ENCODE data around the gene SLC35A5.
"Not testable (repeated sequence)": the region's sequence is repeated elsewhere in the genome, so short reads cannot be mapped to it uniquely, and the experiment has no call there.

The SLC35A5 gene

GRCh38 chr3:112561734-112562529 is at the start of gene SLC35A5, which contains the start of gene ATG3:
TSS of gene SLC35A5 (plus strand) at chr3:112562045. CDS start at chr3:112563404, 1,359 bp downstream.
TSS of gene ATG3 (minus strand) at chr3:112561962. CDS start at chr3:112561528, 434 bp downstream.
- DNase-seq = peak; percentile 96 to 99

- DNase-seq = peak in 1 of 2 experiments; percentile 4
These were observed 49.5 kb upstream of the SLC35A5 start for GRCh38 chr3:112512320-112512719.

- DNase-seq = no peak
These were observed 47.2 kb upstream of the SLC35A5 start for GRCh38 chr3:112514527-112515128.

GRCh38 chr3:112518970-112519369 is 42.9 kb upstream of the SLC35A5 start:
- not testable (repeated sequence) for DNase-seq

GRCh38 chr3:112519424-112520001 is 42.3 kb upstream of the SLC35A5 start:
- DNase-seq = peak; percentile 10 to 79

GRCh38 chr3:112524127-112524526 is 37.7 kb upstream of the SLC35A5 start:
- DNase-seq = not testable (repeated sequence)

- DNase-seq = no peak
These were observed 31.3 kb upstream of the SLC35A5 start for GRCh38 chr3:112530573-112530972.

GRCh38 chr3:112531358-112531781 is 30.5 kb upstream of the SLC35A5 start:
- peak in 1 of 2 experiments; percentile 39 for DNase-seq

GRCh38 chr3:112539825-112540650 is 21.8 kb upstream of the SLC35A5 start:
- DNase-seq = no peak

- DNase-seq = no peak
These were observed 15.6 kb upstream of the SLC35A5 start for GRCh38 chr3:112546216-112546759.

- DNase-seq = no peak
These were observed 11.0 kb upstream of the SLC35A5 start for GRCh38 chr3:112550859-112551258.

- no peak for DNase-seq
These were observed 6.2 kb upstream of the SLC35A5 start for GRCh38 chr3:112555535-112556170.

- DNase-seq = no peak
These were observed 3.9 kb upstream of the SLC35A5 start for GRCh38 chr3:112557976-112558375.

GRCh38 chr3:112560307-112560706 is 1.5 kb upstream of the SLC35A5 start:
- DNase-seq = no peak

GRCh38 chr3:112560721-112561483 is 943 bp upstream of the SLC35A5 start:
- DNase-seq = peak; percentile 42 to 81

- peak; percentile 59 to 83 for DNase-seq
These were observed 436 bp upstream of the SLC35A5 start for GRCh38 chr3:112561484-112561733.

- DNase-seq = not testable (repeated sequence)
These were observed 2.5 kb downstream of the SLC35A5 start for GRCh38 chr3:112564247-112564939.

GRCh38 chr3:112564940-112565305 is 3.1 kb downstream of the SLC35A5 start:
- no peak for DNase-seq

GRCh38 chr3:112568642-112569041 is 6.8 kb downstream of the SLC35A5 start:
- no peak for DNase-seq

- no peak for DNase-seq
These were observed 7.4 kb downstream of the SLC35A5 start for GRCh38 chr3:112569265-112569664.

GRCh38 chr3:112572701-112573100 is 10.9 kb downstream of the SLC35A5 start:
- DNase-seq = no peak
